Adrenal gland (tissue), 12 donors: ENCODE data around the gene MYOM1. TPM values are rescaled to one million over a fixed set of nuclear protein-coding genes. Genes with fewer than 3 reads are reported as not detected.

Experiments used
- DNase-seq, 7 donors: peaks; one replicate each; pipeline ENCODE4 v3.0.0-alpha.2; 2019 to 2020
- H3K27ac ChIP-seq, 5 donors: fragments of 200-600 bp; sonication (generic) in 4 of 5; 1 replicate in 3 of 5; 2 replicates in 2 of 5; pipeline versions ENCODE4 v1.5.1 to v1.8.0; 2016 to 2020; ENCODE audit warnings: mild to moderate bottlenecking in 1 of 5
- H3K27me3 ChIP-seq: fragments of 200-600 bp; 2 replicates; pipeline ENCODE4 v1.8.0; 2021
- H3K36me3 ChIP-seq, 2 donors: fragments of 200-600 bp; replicated peaks in 1 of 2; 1 replicate in 1 of 2; 2 replicates in 1 of 2; pipeline versions ENCODE4 v1.5.1 to v1.8.0; 2018 to 2022
- H3K4me1 ChIP-seq, 2 donors: fragments of 200-600 bp; replicated peaks in 1 of 2; 1 replicate in 1 of 2; 2 replicates in 1 of 2; pipeline versions ENCODE4 v1.5.1 to v1.8.0; 2018 to 2021
- H3K4me3 ChIP-seq, 4 donors: fragments of 200-600 bp; sonication (generic) in 3 of 4; one replicate each; pipeline ENCODE4 v1.5.1; 2016 to 2018
- H3K9me3 ChIP-seq, 3 donors: fragments of 200-600 bp; sonication (generic) in 1 of 3; replicated peaks in 1 of 3; 1 replicate in 2 of 3; 2 replicates in 1 of 3; pipeline versions ENCODE4 v1.5.1 to v1.8.0; 2016 to 2021
- CTCF ChIP-seq, 6 experiments: fragments of 450-650 bp in 4 of 6; fragments of 200-600 bp in 2 of 6; sonication (generic) in 1 of 6; IDR thresholded peaks; 1 replicate in 5 of 6; 2 replicates in 1 of 6; pipeline versions ENCODE4 v1.5.1 to v1.8.0; 2016 to 2021; ENCODE audit warnings: antibody characterized with exemption in 6 of 6, mild to moderate bottlenecking in 2 of 6, moderate library complexity in 1 of 6
- POLR2A ChIP-seq, 2 donors: fragments of 450-650 bp; IDR thresholded peaks; one replicate each; pipeline ENCODE4 v1.6.1; 2017; ENCODE audit warnings: antibody characterized with exemption in 2 of 2, mild to moderate bottlenecking in 2 of 2, moderate library complexity in 1 of 2
- WGBS, 4 donors: extraction: QIAGEN DNeasy Blood & Tissue Kit in 2 of 4; methylation state at CpG; one replicate each; pipeline versions ENCODE4 v1.1.5 to v1.1.7; 2013 to 2017; 5-methylcytosine and 5-hydroxymethylcytosine counted together
- intact Hi-C, 2 donors: fragments of 100-400 bp; cut with DNase I; formaldehyde crosslinking; loops; one replicate each; pipeline versions ENCODE4 v1.14.1 to v1.15.0; 2022 to 2023
- polyA plus RNA-seq, 3 donors: library from polyadenylated mRNA; stranded (reverse); fragments of 200-250 nt in 2 of 3; fragments of 350-450 nt in 1 of 3; fragmentation: Illumina TruSeq in 1 of 3; extraction: RNeasy Lipid Tissue Mini Kit (QIAGEN cat#74804) in 1 of 3; gene quantifications; one replicate each; pipeline ENCODE4 v1.2.3, GENCODE V29; 2013 to 2014
- total RNA-seq, 9 donors: library from RNA; depleted of rRNA in 4 of 9; stranded (reverse); fragments of >200 nt in 4 of 9; fragments of 120-200 nt in 1 of 9; fragmentation: NEBNext Ultra II Directional in 1 of 9; extraction: Animal tissue kit (Norgen Biotek cat#: 25700) in 1 of 9; gene quantifications; one replicate each; pipeline versions ENCODE4 v1.1.0 to v1.2.4, GENCODE V29; 2013 to 2023
- donor health status: healthy with polysubstance abuse.
- donor health status: Bipolar disorder and iron deficiency.
- donor health status: DM: yes; HTN: yes; CAD: no.
- donor health status: DM: no; HTN: no; CAD: no.
- donor health status: DM: no; HTN: no; CAD: no.
- donor health status: DM: yes; HTN: yes; CAD: no.

The MYOM1 gene
- total and polyA plus RNA-seq, 12 donors: 1.3 to 70.0 (median 2.9) TPM

- intact Hi-C loops: no loop called here
- Histone ChIP-seq H3K27me3 (no peaks in the 10 kb centered on the region), H3K27ac (no peak overlapping the region), H3K4me3 (no peak overlapping the region), H3K36me3 (no peaks in the 10 kb centered on the region), H3K4me1 (peaks cover 0 to 7% of the 10 kb centered on the region in 2 donors), H3K9me3 (no peaks in the 10 kb centered on the region)
- DNase-seq: peak in 1 of 7 donors; percentile 27
- 28 to 44% (median 36%) methylated on average over 2 of the region's 2 CpGs for WGBS, 4 donors
- no peak for TF ChIP-seq CTCF (IDR thresholded peaks at IDR 0.05)
- no peak for TF ChIP-seq POLR2A (IDR thresholded peaks at IDR 0.05)
Measured at GRCh38 chr18:3175195-3175758, 44.5 kb downstream of the MYOM1 start.

- Histone ChIP-seq H3K4me3 (no peak overlapping the region), H3K9me3 (no peaks in the 10 kb centered on the region), H3K27ac (no peak overlapping the region), H3K27me3 (no peaks in the 10 kb centered on the region), H3K4me1 (peaks cover 0 to 7% of the 10 kb centered on the region in 2 donors), H3K36me3 (no peaks in the 10 kb centered on the region)
- no peak for DNase-seq
- intact Hi-C loops: no loop called here
- WGBS, 4 donors: 54 to 87% (median 80%) methylated on average over 3 of the region's 3 CpGs
- TF ChIP-seq POLR2A (IDR thresholded peaks at IDR 0.05) (no peak), CTCF (IDR thresholded peaks at IDR 0.05) (no peak)
Measured at GRCh38 chr18:3172097-3172496, 47.7 kb downstream of the MYOM1 start.

GRCh38 chr18:3171631-3172030, 48.1 kb downstream of the MYOM1 start:
- no peak for DNase-seq
- H3K4me3 ChIP-seq: no peak overlapping the region
- no peaks in the 10 kb centered on the region for H3K36me3 ChIP-seq
- 50 to 74% (median 66%) methylated on average over 4 of the region's 4 CpGs for WGBS, 4 donors
- intact Hi-C loops: no loop called here
- TF ChIP-seq POLR2A (IDR thresholded peaks at IDR 0.05): no peak
- TF ChIP-seq CTCF (IDR thresholded peaks at IDR 0.05): no peak
- H3K27ac ChIP-seq: peak overlapping the region in 1 of 5 donors; percentile 25
- H3K27me3 ChIP-seq: no peaks in the 10 kb centered on the region
- peaks cover 0 to 7% of the 10 kb centered on the region in 2 donors for H3K4me1 ChIP-seq
- H3K9me3 ChIP-seq: no peaks in the 10 kb centered on the region

GRCh38 chr18:3170441-3171161, 49.2 kb downstream of the MYOM1 start:
- Histone ChIP-seq H3K27ac (no peak overlapping the region), H3K36me3 (no peaks in the 10 kb centered on the region), H3K27me3 (no peaks in the 10 kb centered on the region), H3K4me3 (no peak overlapping the region), H3K4me1 (peaks cover 0 to 7% of the 10 kb centered on the region in 2 donors), H3K9me3 (no peaks in the 10 kb centered on the region)
- no peak for TF ChIP-seq POLR2A (IDR thresholded peaks at IDR 0.05)
- TF ChIP-seq CTCF (IDR thresholded peaks at IDR 0.05): no peak
- DNase-seq: no peak
- WGBS, 4 donors: 79 to 89% (median 86%) methylated on average over 6 of the region's 6 CpGs
- intact Hi-C loops: no loop called here
